ENCODE data around the gene GNB1L. TPM values are rescaled to one million over a fixed set of nuclear protein-coding genes. Genes with fewer than 3 reads are reported as not detected.
"Not testable (repeated sequence)": the region's sequence is repeated elsewhere in the genome, so short reads cannot be mapped to it uniquely, and the experiment has no call there.

Gene GNB1L
- total RNA-seq, 4 donors from 2014 or later, result 4.6 to 8.7 (median 6.8) TPM

DNA sequence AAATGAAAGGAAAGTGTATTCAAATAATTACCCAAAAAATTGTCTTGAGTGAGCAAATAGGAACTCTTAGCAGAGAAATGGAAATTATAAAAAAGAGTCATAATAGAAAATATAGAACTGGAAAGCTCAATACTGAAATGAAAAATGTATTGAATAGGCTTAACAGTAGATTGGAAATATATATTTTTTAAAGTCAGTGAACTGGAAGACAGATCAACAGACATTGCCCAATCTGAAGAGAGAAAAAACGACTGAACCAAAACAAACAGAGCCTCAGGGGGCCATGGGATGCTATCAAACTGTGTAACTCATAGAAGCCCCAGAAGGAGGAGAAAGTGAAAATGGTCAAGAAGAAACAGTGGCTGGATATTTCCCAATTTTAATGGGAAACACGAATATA is 61.5 kb downstream of the GNB1L start:
- peaks cover under 1 to 16% (median 9%) of the 10 kb centered on the region in 4 donors for H3K36me3 ChIP-seq
- H3K27me3 ChIP-seq, result no peaks in the 10 kb centered on the region
- WGBS, result 78% methylated on average over 2 of the region's 2 CpGs
- intact Hi-C loops (cut with DNase I), result no loop called here
- DNase-seq (ENCODE audit: extremely low spot score), result no peak
- no peak overlapping the region for H3K27ac ChIP-seq (replicated peaks in 1 of 4)
- TF ChIP-seq, protein P1, sequence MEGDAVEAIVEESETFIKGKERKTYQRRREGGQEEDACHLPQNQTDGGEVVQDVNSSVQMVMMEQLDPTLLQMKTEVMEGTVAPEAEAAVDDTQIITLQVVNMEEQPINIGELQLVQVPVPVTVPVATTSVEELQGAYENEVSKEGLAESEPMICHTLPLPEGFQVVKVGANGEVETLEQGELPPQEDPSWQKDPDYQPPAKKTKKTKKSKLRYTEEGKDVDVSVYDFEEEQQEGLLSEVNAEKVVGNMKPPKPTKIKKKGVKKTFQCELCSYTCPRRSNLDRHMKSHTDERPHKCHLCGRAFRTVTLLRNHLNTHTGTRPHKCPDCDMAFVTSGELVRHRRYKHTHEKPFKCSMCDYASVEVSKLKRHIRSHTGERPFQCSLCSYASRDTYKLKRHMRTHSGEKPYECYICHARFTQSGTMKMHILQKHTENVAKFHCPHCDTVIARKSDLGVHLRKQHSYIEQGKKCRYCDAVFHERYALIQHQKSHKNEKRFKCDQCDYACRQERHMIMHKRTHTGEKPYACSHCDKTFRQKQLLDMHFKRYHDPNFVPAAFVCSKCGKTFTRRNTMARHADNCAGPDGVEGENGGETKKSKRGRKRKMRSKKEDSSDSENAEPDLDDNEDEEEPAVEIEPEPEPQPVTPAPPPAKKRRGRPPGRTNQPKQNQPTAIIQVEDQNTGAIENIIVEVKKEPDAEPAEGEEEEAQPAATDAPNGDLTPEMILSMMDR (IDR thresholded peaks at IDR 0.05), result no peak
- no peak for TF ChIP-seq POLR2AphosphoS5 (IDR thresholded peaks at IDR 0.05)
- TF ChIP-seq EP300 (IDR thresholded peaks at IDR 0.05), result no peak
- no peak for TF ChIP-seq POLR2A (IDR thresholded peaks at IDR 0.05; ENCODE audit: low read depth)
- H3K4me3 ChIP-seq, result no peak overlapping the region
- no peaks in the 10 kb centered on the region for H3K4me1 ChIP-seq
- peaks cover 0 to 12% (median 0%) of the 10 kb centered on the region in 4 donors for H3K9me3 ChIP-seq

DNA sequence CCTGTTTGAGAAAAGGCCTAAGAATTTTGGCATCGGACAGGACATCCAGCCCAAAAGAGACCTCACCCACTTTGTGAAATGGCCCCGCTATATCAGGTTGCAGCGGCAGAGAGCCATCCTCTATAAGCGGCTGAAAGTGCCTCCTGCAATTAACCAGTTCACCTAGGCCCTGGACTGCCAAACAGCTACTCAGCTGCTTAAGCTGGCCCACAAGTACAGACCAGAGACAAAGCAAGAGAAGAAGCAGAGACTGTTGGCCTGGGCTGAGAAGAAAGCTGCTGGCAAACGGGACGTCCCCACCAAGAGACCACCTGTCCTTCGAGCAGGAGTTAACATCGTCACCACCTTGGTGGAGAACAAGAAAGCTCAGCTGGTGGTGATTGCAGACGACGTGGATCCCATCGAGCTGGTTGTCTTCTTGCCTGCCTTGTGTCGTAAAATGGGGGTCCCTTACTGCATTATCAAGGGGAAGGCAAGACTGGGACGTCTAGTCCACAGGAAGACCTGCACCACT is 62.2 kb downstream of the GNB1L start:
- peaks cover 4 to 23% (median 14%) of the 10 kb centered on the region in 4 donors for H3K36me3 ChIP-seq
- peaks cover 0 to 12% (median 0%) of the 10 kb centered on the region in 4 donors for H3K9me3 ChIP-seq
- H3K4me1 ChIP-seq; intact Hi-C loops (cut with DNase I); H3K4me3 ChIP-seq; H3K27me3 ChIP-seq; H3K27ac ChIP-seq (replicated peaks in 1 of 4); DNase-seq (ENCODE audit: extremely low spot score): not testable (repeated sequence)
- 98% methylated on average over 13 of the region's 13 CpGs for WGBS

DNA sequence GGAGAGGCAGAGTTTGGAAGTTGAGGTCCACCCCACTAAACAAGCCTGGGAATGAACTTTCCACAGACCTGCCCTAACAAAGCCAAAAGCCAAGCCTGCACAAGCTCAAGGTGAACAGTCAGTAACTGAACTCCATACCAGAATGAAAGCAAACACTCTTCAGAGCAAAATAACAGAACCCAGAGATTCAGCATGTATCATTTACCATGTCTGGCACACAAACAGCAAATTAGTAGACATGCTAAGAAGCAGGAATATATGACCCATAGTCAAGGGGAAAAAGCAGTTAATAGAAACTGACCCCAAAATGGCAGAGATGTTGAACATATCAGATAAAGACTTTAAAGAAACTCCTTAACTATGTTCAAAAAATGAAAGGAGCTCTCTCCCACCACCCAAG is 62.8 kb downstream of the GNB1L start:
- H3K27ac ChIP-seq (replicated peaks in 1 of 4), result no peak overlapping the region
- intact Hi-C loops (cut with DNase I), result no loop called here
- H3K9me3 ChIP-seq, result peaks cover 0 to 12% (median 0%) of the 10 kb centered on the region in 4 donors
- H3K4me3 ChIP-seq, result no peak overlapping the region
- no peaks in the 10 kb centered on the region for H3K27me3 ChIP-seq
- peaks cover 4 to 24% (median 14%) of the 10 kb centered on the region in 4 donors for H3K36me3 ChIP-seq
- TF ChIP-seq, protein P1 (IDR thresholded peaks at IDR 0.05), result no peak
- TF ChIP-seq POLR2AphosphoS5 (IDR thresholded peaks at IDR 0.05) (no peak), EP300 (IDR thresholded peaks at IDR 0.05) (no peak), POLR2A (IDR thresholded peaks at IDR 0.05; ENCODE audit: low read depth) (no peak)
- no peak for DNase-seq (ENCODE audit: extremely low spot score)
- H3K4me1 ChIP-seq, result no peaks in the 10 kb centered on the region

DNA sequence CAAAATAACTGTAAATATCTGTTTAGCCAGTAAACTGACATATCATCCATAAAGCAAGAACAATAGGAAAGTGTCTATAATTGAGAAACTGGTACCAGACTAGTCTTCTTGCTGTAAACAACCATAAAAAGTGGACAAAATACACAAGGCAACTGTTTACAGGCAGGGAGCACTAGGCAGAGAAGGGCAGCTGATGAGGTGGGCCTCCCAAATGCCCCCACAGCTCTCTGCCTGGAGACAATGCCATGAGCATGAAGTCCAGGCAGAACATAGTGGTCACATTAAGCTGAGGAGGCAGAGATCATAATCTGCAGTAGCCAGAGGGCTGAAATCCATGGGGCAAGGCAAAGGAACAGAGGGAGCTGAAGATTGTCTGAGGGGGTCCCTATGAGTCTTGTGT is 63.4 kb downstream of the GNB1L start:
- Histone ChIP-seq H3K4me3 (no peak overlapping the region), H3K36me3 (peaks cover 4 to 24% (median 14%) of the 10 kb centered on the region in 4 donors), H3K27me3 (no peaks in the 10 kb centered on the region), H3K9me3 (peaks cover 0 to 12% (median 0%) of the 10 kb centered on the region in 4 donors), H3K4me1 (no peaks in the 10 kb centered on the region), H3K27ac (replicated peaks in 1 of 4) (no peak overlapping the region)
- intact Hi-C loops (cut with DNase I), result no loop called here
- TF ChIP-seq, protein P1 (IDR thresholded peaks at IDR 0.05), result no peak
- TF ChIP-seq EP300 (IDR thresholded peaks at IDR 0.05) (no peak), POLR2AphosphoS5 (IDR thresholded peaks at IDR 0.05) (no peak), POLR2A (IDR thresholded peaks at IDR 0.05; ENCODE audit: low read depth) (no peak)
- no peak for DNase-seq (ENCODE audit: extremely low spot score)

DNA sequence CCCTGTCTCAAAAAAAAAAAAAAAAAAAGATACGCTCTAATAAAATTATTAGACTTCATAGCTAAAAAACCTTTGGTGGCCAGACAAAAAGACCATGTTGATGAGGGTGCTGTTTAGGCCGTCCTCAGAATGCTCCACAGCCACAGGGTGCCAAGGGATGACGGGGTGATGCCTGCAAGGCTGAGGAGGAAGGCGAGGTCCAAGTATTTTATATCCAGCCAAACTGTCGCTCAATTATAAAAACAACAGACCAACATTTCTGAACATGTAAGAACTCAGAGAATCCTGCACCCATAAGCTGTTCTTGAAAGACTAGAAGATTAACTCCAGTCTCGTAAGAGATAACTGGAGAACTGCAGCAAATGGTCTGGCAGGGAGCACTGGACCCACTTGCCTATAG is 64.8 kb downstream of the GNB1L start:
- Histone ChIP-seq H3K4me3 (no peak overlapping the region), H3K27ac (replicated peaks in 1 of 4) (no peak overlapping the region), H3K4me1 (no peaks in the 10 kb centered on the region), H3K27me3 (peaks cover 0 to 1% (median 0%) of the 10 kb centered on the region in 4 donors), H3K9me3 (peaks cover 0 to 12% (median 0%) of the 10 kb centered on the region in 4 donors), H3K36me3 (peaks cover 4 to 24% (median 14%) of the 10 kb centered on the region in 4 donors)
- 74% methylated on average over 6 of the region's 6 CpGs for WGBS
- no peak for DNase-seq (ENCODE audit: extremely low spot score)
- TF ChIP-seq POLR2A (IDR thresholded peaks at IDR 0.05; ENCODE audit: low read depth) (no peak), EP300 (IDR thresholded peaks at IDR 0.05) (no peak), POLR2AphosphoS5 (IDR thresholded peaks at IDR 0.05) (no peak)
- TF ChIP-seq, protein P1 (IDR thresholded peaks at IDR 0.05), result no peak
- intact Hi-C loops (cut with DNase I), result no loop called here

Data from esophagus muscularis mucosa (tissue), 4 donors.